GM19372 (cell line): ENCODE data around the gene TRAPPC3.

Experiments
- ATAC-seq: cut with Tn5 transposase; IDR thresholded peaks from one replicate; pipeline ENCODE4 v1.9.1; 2021; ENCODE audit warnings: mild to moderate bottlenecking, low read depth, moderate library complexity; ENCODE audit not compliant: unreplicated experiment

TRAPPC3 gene

DNA sequence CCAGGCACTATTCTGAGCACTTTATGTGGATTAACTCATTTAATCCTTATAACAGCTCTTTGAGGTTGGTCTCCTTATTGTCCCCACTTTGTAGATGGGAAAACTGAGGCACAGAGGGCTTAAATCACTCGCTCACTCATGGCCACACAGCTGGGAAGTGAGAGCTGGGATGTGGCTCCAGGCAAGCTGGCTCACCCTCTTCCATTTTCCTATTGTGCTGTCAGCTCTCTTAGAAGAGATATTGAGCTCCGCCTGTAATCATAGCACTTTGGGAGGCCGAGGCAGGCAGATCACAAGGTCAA is 20.4 kb downstream of the TRAPPC3 start:
- no peak for ATAC-seq

DNA sequence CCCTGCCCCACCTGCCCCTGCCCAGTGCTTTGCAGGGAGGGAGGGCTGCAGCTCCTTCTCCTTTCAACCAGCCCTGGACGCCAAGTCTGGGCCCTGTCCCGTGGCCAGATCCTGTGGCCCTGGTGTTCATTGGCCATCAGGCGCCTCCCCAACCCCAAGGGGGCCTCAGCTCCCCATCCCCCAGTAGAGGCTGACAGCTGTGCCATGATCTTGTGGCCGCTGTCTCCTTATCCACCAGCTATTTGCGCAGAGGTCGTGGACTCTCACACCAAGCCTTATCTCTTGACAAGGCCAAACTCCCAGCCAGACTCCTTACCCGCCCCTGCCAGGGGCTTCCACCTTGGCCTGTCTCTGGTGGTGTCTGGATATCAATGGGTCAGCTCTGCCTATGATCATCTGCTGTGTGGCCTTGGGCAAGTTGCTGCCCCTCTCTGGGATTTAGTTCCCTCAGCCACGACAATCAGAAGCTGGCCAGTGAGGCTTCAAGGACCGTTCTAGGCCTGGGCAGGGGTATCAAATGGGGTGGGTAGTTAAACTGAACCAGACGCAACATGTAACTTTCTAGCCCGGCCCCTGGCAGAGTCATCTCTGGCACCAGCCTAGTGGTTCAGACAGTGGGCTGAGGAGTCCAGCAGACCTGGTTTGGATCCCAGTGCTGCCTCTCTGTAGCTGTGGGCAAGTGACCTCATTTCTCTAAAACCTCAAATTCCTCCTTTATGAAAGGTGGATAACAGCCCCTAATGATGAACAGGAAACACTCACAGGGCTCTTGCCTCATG is 21.0 kb downstream of the TRAPPC3 start:
- ATAC-seq: no peak

DNA sequence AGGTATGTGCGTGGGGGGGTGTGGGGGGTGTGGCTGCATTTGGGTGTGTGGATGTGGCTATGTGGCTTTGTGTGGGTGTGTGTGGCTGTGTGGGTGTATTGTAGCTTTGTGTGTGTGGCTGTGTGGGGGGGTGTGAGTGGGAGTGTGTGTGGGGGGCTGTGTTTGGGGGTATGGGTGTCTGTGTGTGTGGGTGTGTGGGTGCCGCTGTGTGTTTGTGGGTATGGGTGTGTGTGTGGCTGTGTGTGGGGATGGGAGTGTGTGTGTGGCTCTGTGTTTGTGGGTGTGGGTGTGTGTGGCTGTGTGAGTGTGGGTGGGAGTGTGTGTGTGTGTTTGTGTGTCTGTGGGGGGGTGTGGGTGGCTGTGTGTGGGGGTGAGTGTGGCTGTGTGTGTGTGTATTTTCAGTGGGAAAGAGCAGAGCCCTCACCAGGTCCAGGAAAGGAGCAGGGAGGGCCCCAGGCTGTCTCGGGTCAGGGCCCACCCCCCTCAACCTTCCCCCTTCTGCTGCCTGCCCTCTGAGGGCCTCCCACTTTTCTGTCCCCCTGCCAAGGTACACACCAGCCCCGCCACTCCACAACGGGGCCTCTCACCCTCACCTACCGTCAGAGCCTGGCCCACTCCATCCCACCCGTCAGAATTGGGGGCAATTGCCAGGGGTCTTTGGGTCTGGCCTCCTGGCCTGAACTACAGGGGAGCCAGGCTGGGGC is 22.3 kb downstream of the TRAPPC3 start:
- ATAC-seq: no peak

DNA sequence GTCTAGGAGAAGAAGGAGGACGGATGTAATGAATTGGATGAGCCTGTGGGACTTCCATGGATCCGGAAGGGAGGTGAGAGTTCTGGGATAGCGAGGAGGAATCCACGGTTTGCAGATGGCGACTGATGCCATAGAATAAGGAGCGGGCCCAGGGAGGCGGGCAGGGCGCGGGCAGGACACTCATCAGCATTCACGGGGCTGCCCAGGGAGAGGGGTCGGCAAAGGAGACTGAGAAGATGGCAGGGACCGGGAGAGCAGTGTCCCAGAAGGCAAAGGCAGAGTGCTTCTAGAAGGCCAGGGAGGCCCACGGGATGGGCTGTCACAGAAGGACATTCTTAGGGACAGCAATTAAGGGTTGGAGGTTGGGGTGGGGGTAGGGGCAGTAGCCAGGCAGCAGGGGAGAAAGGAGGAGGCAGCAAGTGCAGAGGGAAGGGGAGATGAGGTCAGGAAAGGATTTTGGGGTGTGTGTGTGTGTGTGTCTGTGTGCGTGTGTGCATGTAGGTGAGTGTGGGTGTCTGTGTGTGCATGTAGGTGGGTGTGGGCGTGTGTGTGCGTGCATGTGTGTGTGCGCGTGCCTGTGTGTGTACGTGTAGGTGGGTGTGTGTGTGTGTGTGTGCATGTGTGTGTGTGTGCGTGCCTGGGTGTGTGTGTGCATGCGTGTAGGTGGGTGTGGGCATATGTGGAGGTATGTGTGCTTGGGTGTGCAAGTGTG is 23.1 kb downstream of the TRAPPC3 start:
- ATAC-seq: no peak

DNA sequence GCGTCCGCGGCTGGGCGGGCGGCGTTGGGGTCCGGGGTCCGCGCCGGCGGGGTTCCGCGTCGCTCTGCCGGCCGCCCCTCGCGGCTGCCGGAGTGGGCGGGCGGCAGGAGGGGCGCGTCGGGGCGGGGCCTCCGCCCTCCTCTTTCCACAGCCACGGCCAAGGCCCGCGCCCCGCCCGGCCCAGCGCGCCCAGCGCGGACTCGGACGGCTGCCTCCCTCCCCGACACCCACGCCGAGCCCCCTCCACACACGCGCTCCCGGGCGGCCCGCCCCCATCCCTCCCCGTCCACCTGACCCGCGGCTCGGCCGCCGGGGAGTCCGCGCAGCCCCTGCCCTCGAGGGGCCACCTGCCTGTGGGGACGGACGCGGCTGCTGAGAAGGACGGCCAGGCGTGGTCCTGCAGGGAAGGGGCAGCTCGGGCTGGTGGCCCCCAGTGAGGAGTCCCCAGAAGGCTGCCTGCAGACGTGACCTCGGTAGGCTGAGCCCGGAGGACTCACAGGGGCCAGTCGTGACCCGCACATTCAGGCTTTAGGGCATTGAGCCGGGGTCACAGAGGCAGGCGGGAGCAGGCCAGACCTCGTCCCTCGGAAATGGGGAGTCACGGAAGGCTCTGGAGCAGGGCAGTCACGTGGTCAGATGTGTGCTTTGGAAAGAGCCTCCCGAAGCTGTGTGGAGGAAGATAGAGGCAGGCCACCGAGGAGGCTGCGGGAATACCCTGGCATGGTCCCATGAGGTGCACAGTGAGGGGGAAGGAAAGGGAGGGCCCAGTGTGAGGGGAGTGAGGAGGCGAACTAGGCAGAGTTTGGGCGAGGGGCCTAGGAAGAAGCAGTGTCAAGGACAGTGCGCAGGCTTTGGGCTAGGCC is 23.9 kb downstream of the TRAPPC3 start, which contains the start of gene COL8A2:
TSS of gene COL8A2 (minus strand) at position 94 of the 863 bp plus-strand sequence. CDS start 24,980 bp downstream, outside the sequence.
- ATAC-seq: no peak

DNA sequence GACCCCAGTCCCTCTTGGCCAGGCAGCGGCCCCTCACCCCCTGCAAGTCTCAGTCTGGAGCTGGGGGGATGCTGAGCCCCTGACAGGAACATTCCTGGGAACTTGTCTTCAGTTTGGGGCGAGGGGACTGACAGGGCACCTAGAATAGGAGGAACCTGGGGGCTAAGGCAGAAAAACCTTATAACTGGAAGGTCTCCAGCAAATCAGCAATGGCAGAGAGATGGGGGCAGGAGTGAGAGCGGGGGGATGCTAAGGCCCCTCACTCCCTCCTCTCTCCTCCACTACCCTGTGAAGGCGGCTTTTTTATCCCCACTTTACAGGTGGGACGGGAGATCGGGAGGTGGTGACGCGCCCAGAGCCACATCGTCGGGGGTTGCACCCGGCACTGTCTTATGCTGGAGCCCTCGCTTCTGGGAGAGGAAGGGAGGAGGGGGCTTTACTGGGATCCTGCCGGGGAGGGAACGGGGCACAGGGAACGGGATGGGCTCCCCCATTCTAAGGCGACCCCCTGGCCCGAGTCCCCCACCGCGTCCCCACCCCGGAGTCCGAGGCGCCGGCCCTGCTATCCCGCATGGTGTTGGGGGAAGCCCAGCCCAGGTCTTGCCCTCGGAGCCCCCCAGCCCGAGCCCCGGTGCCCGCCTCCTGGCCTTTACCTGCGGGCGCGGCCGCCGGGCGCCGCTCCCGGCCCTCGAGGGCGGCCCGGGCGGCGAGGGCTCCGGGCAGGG is 24.7 kb downstream of the TRAPPC3 start:
- no peak for ATAC-seq

DNA sequence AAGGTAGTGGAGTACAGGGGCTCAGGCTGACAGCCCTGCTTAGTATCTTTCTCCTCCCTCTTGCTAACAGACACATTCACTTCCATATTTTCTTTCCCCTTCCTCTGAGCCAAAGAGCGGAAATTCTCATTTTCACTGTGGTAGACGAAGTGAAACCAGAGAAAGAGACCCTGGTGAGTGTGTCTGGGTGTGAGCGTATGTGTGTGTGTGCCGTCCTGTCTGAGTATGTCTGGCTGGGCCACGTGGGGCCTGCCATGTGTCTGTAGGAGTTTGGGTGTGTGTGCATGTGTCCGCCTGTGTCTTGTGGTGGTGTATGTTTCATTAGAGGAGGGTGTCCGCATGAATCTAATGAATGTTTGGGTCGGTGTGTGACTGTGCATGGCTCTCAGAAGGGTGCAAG is 25.9 kb downstream of the TRAPPC3 start:
- no peak for ATAC-seq

DNA sequence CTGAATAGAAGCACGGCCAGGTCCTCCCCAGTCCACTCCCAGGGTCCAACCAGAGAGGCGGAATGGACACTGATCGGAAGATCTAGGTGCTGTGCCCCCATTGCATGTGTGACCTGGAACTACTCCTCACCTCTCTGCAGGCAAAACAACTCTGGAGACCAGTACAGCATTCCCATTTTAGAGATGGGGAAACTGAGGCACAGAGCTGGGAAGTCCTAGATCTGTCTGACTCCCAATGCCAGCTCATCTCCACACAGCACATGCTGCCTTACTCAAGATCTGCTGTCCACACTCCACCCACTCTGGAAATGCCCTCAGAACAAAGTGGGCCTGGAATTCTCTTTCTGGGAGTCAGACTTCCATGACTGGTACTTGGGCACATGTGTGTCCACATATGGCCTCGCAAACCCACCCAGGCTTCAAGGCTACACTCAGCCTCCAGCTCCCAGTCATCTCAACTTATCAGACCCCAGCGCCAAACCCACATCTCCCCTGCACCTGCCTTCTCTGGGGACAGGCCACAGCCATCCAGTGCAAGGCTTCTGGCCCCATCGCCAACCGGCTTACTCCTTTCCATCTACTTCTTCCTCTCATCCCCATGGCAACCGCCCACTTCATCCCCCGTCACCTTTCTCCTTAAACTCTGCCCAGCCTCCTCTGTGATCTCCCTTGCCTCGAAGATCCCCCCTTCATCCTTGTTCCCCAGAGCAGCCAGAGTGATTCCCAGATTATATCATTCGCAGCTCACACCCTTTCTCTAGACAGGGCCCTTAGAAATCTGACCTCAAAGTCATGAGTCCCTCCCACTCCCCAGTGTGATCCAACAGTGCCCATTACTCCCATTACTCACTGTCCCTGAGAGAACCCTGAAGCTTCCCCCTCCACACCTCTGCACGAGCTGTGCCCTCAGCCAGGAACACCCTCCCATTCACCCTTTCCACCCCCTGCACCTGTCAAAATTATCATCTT is 26.9 kb downstream of the TRAPPC3 start:
- ATAC-seq: no peak

DNA sequence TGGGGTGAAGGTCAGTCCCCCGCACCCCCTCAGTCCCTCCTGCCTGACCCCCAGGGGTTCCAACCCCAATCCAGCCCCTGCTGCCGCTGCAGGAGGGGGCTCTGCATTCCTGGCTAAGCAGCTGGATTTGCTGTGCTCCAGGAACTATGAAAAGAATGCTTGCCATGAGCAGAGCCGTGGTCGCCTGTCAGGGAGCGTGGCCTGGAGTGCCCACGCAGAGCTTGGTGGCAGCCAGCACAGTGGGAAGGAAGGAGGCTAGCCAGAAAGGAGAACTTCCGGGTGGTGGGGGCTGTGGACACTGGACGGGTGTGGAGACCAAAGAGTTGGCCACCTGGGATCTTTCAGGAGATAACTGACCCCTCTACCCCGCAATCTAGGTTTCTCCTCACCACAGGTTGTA is 29.8 kb downstream of the TRAPPC3 start:
- ATAC-seq: no peak

DNA sequence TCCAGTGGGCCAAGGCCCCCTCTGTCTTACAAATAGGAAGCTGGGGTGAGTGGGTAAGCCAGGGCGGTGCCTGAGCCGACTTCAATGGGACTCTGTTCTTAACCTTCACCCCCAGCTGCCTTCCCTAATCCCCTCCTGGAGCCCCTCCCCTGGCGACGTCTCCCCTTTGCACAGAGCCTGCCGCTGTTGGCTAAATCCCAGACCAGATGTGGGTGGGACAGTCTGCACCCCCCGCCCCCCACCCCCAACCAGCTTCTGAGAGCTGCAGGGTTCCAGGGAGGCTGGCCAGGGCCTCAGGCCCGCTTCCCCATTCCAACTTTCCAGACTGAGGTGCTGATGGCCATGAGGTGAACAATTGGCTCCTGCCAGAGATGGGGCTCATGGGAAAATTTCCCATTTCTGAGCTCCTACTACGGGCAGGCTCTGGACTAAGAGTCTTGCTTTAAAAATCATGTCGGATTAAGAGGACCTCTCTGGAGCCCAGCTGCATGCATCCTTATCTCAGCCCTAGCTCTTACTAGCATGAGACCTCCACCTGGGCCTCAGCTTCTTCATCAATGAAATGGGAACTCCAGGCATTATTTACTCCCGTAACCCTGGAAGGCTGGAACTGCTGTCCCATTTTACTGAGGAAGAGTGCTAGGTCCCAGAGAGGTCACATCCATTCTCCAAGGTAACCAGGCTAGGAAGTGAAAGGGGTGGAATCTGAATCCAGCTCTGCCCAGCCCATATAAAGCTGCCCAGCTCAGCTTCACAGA is 30.7 kb downstream of the TRAPPC3 start:
- ATAC-seq: no peak

DNA sequence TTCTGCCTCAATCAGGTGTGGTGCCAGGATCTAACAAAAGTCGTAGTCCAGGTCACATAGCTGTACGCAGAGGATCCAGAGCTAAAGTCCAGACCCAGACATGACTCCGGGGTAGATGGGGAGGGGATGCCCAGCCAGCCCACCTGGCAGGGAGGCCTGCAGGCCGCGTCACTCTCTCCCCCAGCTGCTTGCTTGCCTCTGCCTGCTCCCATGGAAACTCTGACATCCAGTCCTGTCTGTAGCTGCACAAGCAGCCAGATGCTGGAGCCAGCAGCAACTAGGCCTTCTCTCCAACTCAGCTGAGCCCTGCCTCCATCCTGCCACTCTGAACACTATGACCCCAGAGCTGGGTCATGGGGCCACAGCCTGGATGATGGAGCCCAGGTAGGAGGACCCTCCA is 32.4 kb downstream of the TRAPPC3 start:
- no peak for ATAC-seq

DNA sequence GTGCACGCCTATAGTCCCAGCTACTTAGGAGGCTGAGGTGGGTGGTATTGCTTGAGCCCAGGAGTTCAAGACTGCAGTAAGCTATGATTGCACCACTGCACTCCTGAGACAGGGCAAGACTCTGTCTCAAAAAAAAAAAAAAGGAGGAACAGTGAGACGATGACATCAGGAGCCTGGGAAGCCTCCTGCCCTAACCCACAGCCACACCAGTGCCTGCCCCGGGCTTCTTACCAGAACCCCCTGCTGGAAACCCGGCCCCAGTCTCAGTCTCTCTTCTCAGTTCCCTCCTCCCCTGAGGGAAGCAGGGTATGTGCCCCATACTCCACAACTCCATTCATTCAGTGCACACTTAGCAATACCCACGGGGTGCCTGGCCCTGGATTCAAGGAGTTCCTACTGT is 33.4 kb downstream of the TRAPPC3 start:
- ATAC-seq: no peak

DNA sequence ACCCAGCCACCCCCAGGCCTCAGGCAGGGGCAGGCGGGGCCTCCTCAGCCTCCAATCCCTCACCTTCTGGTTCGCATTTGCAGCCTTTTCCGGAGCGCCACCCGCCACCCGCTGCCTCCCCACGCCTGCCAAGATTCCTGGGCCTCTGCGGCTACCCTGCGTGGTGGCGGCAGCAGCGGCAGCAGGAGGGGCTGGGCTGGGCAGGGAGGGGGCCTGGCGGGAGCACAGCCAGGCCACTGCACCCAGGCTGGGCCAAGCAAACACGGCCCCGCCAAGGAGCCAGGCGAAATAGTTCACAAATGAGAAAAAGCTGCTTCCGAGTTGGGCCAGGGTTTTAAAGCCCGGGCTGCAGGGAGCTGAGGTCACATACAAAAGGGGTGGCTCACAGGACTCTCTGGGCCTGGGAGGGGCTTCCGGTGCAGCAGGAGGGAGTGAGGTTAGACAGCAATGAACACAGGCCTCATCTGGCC is 34.1 kb downstream of the TRAPPC3 start:
- no peak for ATAC-seq

DNA sequence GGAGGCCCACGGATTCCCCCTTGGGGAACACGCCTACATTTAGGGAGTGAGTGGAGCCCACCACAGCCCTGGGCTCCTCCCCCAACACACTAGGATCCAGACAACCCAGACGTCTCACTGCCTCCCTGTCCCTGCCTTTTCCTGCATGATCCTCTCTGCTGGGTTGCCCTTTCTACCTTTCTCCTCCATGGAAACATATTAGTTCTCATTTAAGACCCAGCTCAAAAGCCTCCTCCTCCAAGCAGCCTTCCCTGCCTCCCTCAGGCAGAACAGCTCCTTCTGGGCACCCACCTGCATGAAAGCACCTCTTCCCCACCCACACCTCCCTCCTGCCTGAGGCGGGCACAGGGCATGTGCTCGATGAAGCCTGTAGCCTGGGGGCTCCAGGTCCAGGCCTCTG is 34.9 kb downstream of the TRAPPC3 start:
- no peak for ATAC-seq

DNA sequence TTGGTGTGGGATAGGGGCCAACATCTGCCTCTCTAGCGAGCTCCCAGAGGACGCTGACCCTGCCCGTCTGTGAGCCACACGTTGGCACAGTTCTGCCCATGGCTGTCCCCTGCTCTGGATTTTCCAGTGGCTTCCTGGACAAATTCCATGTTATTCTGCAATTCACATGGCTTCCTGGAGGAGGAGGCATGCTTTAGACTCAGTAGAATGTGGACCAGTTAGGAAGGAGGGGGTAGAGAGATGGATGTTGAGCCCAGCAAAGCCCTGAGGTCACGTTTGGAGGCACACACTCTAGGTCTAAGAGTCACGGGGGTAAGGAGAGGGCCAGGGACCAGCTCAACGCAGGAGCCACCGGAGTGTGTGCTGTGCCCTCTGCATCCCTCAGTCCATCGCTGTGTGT is 36.5 kb downstream of the TRAPPC3 start:
- ATAC-seq: no peak

DNA sequence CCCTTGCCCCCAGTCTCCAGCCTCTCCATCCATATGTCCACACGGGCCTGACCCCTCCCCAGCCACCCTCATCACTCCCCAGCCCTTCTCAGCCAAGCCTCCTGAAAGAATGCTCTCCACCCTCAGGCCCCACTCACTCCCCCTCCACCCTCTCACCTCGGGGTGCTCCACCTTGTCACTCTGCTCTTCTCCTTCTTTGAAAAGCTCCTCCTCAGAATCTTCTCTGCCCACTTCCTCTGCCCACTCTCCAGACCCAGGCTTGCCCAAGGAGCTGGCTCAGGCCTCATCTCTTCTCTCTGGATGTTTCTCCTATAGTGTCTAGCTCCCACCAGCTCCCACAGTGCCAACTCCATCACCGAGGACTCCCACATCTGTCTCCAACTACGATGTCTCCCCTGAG is 38.1 kb downstream of the TRAPPC3 start:
- ATAC-seq: no peak

DNA sequence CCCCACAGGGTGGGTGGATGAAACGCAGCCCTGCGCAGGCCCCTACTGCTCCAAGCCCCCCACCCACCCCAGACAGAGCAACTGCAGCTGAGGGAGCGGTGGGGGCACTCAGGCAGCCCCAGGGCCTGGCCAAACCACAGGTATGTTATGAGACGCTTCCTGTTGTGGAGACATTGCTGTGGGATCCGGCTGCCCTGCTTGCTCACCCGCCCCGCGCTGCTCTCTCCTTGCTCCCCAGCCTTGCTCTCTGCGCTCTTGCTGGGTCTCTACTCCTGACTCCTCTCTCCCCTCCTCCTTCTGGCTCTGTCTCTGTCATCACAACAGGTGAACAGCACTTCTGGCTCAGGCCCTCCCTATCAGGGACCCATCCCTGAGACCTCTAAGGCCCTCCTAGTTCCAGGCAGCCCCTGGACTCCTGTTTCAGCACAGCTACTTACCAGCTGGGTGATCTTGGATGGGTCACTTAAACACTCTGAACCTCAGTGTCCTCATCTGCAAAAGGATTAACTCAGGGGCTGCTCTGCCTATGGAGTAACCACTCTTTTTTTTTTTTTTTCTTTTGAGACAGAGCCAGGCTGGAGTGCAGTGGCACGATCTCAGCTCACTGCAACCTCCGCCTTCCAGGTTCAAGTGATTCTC is 40.1 kb downstream of the TRAPPC3 start:
- no peak for ATAC-seq

DNA sequence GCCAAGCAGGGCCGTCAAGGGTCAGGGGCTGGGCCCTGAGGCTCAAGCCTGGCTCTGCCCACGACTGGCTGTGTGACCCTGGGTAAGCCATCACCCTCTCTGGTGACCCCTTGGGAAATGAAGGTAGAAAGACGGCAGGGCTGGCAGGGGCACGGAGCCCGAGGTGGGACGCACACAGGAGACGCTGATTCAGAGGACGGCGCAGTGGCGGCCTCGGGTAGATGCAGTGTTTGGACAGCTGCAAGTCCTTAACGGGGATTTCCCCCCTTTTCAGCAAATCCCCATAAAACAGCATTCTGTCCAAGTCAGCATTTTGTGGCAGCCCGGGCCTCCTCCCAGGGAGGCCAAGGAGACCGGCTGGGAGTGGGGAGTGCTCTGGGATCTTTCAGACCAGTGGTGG is 41.0 kb downstream of the TRAPPC3 start:
- ATAC-seq: no peak
